MM.1S (cell line): ENCODE measurements around the gene TFPI2.

Source experiments
- CTCF ChIP-seq: fragments of 300-600 bp; sonication (generic); IDR thresholded peaks from 2 replicates; pipeline ENCODE4 v1.5.1; 2016; ENCODE audit warnings: antibody characterized with exemption, low read length, mixed read lengths
- EZH2 ChIP-seq: fragments of 300-600 bp; sonication (generic); optimal IDR thresholded peaks from 2 replicates; pipeline ENCODE3; 2017; ENCODE audit warnings: low read depth, mild to moderate bottlenecking, antibody characterized with exemption, low read length, mixed read lengths
- EZH2phosphoT487 ChIP-seq: fragments of 300-600 bp; sonication (generic); IDR thresholded peaks from 2 replicates; pipeline ENCODE4 v1.6.1; 2018; ENCODE audit warnings: antibody characterized with exemption, low read length

- TF ChIP-seq EZH2phosphoT487 = no peak
- TF ChIP-seq CTCF = peak; percentile 43
- no peak for TF ChIP-seq EZH2
These were observed 29.1 kb downstream of the TFPI2 start for GRCh38 chr7:93861325-93861949.
